AG09309 (cell line): ENCODE data around the gene RAPGEF4.

Experiments
- DNase-seq: peaks from one replicate; pipeline ENCODE4 v3.0.0-alpha.2; 2010; ENCODE audit warnings: low read depth
- H3K4me3 ChIP-seq: 2 replicates; pipeline ENCODE4 v1.5.1; 2011; ENCODE audit warnings: mild to moderate bottlenecking, low read depth, low read length, moderate library complexity; ENCODE audit not compliant: control insufficient read depth
- CTCF ChIP-seq: IDR thresholded peaks from 2 replicates; pipeline ENCODE4 v1.5.1; 2011; ENCODE audit warnings: mild to moderate bottlenecking, low read depth, low read length, inconsistent platforms; ENCODE audit not compliant: insufficient read depth, control insufficient read depth; ENCODE audit errors: missing control alignments

Gene RAPGEF4

GRCh38 chr2:172887280-172887679, 151.6 kb downstream of the RAPGEF4 start:
- DNase-seq, result no peak
- no peak for TF ChIP-seq CTCF
- H3K4me3 ChIP-seq, result no peak overlapping the region

GRCh38 chr2:172888714-172889669, 153.3 kb downstream of the RAPGEF4 start:
- no peak overlapping the region for H3K4me3 ChIP-seq
- DNase-seq, result no peak
- TF ChIP-seq CTCF, result no peak

- TF ChIP-seq CTCF, result no peak
- no peak for DNase-seq
- H3K4me3 ChIP-seq, result no peak overlapping the region
These were observed 154.3 kb downstream of the RAPGEF4 start for GRCh38 chr2:172889768-172890430.

GRCh38 chr2:172893111-172893510, 157.5 kb downstream of the RAPGEF4 start:
- no peak for DNase-seq

GRCh38 chr2:172893671-172894070, 158.0 kb downstream of the RAPGEF4 start:
- H3K4me3 ChIP-seq, result no peak overlapping the region
- TF ChIP-seq CTCF, result no peak
- no peak for DNase-seq

More at GRCh38 chr2:172893111-172893510, 157.5 kb downstream of the RAPGEF4 start:
- H3K4me3 ChIP-seq, result no peak overlapping the region
- no peak for TF ChIP-seq CTCF

GRCh38 chr2:172894689-172895387, 159.2 kb downstream of the RAPGEF4 start:
- DNase-seq, result no peak
- no peak overlapping the region for H3K4me3 ChIP-seq
- no peak for TF ChIP-seq CTCF
